ENCODE measurements around the gene OXNAD1.

Gene OXNAD1

DNA sequence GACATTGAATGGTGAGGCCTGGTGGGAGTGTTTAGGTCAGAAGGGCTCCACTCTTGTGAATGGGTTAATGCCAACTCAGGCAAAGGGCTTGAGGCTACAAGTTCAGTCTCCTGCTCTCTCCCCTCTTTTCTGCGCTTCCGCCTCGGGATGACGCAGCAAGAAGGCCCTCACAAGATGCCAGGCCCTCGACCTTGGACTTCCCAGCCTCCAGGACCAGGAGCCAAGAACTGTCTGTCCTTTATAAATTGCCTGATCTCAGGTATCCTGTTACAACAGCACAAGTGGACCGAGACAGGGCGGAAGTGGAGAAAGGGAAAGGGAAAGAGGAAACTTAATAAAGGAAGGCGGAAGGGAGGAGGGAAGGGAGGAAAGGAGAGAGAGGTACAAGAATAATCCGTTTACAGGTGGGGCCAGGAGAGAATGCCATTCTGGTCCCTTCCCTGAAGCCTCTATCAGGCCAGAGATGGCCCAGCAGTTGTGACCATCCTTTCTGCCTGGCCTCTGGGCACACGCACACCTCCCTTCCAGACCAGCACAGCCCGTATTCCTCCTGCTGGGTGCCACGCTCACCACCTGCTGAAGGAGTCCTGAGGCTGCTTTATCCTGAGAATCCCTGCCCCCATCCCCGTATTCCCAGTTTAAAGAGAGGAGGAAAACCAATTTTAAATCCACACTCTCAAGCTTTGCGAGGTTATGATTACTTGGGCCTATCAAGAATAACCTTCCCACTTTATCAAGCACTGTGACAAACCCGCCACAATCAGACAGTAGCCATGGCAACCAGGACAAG lies 64.2 kb downstream of the OXNAD1 start:
- DNase-seq, result peak; percentile 73

DNA sequence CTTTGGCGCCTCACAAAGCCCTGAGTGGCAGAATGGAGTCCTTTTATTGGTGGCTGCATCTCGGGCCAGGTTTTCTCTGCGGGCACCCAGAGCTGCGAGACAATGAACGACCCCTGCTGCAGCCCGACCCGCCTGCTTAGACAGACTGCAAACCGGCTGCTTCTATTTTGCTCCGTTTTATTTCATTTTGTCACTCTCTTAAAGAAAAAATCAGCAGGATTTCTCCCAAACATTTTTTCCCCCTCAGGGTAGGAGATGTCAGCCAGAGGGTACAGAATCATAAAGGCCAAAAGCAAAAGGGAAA lies 64.8 kb downstream of the OXNAD1 start:
- peak; percentile 87 for DNase-seq

DNA sequence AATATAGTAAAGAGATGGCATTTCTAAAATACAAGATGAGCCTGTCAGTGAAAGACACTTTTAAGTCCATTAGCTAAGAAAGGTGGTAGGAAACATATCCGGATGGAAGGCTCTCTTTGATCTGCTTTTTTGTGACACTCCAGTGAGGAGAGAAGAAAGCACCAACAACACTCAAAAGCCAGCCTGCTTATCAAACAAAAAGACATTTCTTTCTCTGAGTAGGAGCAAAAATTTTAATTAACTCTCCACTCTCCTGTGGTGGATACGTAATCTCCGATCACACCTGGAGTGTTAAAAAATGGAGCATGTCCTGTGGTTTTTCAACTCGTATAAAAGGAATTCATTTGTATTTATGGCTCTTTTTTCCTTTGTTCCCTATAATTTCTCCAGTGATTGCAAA lies 65.3 kb downstream of the OXNAD1 start:
- DNase-seq, result peak; percentile 44

DNA sequence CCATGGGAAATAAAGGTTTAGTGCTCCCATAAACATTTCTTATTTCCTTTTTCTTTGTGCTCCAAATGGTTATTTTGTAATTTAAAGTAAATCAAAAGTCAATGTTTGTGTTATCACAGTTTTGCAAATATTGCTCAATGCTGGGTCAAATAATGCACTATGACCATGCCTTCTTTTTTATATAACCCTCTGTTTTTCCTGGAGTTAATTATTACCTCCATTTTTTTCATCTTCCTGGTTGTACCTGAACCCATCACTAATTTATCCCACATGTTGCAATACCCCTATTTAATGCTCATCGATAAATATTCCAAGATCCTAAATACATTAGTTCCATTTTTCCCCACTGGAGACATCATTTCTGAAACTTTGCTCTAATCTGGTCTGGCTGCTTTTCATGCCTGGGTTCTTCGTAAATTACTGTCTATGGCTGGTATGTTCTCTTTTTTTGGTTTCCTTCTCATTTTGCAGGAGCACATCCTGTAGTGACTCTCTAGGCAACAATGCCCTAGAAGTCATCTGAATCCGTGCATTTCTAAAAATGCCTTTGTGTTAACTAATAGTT lies 66.4 kb downstream of the OXNAD1 start:
- DNase-seq, result no peak

DNA sequence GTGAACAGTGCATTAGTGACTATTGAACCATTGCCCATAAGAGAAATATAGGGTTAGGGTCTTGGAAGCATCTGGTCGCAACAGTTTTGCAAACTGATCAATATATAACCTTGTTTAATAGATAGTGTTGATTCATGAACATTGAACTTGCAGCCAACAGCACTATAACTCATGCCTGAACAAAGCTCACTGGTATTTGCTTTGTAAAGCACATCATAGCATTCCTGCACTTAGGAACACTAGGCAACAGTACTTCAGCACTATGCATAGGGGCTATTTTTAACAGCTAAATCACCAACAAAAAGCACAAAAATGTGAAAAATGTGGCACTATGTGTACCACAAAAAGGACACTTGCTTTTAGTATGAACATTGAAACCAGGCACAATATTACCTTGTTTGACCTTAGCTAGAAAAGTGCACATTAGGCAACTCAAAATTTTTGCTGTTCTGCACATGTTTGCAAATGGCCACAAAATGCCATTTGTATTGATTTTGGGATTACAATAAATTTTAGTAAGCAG lies 68.0 kb downstream of the OXNAD1 start:
- DNase-seq, result no peak

DNA sequence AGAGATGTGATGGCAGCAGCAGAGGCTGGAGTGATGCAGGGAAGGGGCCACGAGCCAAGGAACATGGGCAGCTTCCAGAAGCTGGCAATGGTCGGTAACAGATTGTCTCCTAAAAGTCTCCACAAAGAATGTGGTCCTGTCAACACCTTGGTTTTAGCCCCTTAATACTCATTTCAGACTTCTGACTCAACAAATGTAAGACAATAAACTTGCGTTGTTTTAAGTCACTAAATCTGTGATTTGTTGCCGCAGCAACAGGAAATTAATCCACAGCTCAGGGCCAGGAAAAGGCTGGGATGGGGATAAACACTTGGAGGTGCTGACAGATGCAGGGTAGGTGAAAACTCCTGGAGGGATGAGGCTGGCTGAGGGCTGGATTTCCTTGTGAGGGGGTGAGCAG lies 69.9 kb downstream of the OXNAD1 start:
- DNase-seq, result no peak

DNA sequence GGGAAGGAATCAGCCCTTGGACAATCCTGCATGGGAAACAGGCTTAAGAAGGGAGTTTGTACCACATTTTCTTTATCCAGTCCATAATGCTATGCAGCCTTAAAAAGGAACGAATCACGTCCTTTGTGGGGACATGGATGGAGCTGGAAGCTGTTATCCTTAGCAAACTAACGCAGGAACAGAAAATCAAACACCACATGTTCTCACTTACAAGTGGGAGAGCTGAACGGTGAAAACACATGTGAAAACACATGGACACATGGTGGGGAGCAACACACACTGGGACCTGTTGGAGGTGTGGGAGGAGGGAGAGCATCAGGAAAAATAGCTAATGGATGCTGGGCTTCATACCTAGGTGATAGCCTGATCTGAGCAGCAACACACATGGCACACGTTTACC lies 70.3 kb downstream of the OXNAD1 start:
- DNase-seq, result no peak

DNA sequence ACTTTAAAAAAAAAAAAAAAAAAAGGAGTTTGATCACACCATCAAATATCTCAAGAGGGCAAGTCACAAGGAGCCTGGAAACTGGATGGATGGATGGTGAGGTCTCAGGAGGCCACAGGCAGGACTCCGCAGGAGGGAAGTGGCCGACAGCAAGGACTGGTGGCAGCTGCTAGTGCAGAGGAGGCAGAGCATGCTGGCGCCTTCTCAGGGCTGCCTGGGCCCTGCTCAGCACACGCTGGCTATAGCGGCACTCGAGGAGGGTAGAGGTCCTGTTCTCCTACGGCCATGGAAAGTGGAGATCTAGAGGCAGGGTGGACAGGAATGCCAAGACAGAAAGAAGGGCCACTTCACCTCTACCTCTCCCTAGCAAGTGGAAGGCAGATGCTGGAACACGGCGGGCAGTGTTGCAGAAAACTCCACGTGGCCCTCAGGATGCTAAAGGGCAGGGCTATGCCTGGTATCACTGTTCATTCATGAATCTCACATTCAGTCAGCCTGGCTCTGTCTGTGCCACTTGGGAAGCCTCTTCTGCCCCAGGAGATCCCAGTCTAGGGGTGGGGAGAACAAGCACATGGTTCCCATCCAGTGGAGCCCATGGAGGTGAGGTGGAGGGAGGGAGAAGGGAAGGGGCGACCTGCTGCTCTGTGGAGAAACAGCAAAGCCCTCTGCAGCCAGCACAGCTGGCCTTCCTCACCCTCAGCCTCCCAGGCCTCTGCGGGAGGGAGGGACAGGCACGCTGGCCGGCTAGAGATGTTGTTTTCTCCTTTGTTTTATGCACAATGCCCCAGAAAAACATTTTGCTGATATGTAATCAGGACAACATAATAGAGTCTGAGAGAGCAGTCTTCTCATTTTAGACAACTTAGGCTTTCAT lies 71.0 kb downstream of the OXNAD1 start:
- DNase-seq, result no peak

DNA sequence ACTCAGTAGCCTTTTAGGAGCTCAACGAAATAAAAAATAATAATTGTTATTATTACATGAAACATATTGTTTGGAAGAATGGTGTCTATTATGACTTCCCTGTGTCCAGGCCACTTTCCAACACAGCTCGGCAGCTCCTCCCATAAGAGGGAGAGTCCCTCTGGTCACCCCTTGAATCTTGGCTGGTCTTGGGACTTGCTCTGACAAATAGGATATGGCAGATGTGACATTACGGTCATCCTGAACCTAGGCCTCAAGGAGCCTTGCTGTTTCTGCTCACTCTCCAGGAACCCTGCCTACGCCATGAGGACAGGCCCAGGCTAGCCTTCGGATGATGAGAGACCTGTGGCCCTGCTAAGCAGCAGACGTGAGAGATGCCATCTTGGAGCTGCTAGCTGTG lies 71.8 kb downstream of the OXNAD1 start:
- DNase-seq, result no peak

DNA sequence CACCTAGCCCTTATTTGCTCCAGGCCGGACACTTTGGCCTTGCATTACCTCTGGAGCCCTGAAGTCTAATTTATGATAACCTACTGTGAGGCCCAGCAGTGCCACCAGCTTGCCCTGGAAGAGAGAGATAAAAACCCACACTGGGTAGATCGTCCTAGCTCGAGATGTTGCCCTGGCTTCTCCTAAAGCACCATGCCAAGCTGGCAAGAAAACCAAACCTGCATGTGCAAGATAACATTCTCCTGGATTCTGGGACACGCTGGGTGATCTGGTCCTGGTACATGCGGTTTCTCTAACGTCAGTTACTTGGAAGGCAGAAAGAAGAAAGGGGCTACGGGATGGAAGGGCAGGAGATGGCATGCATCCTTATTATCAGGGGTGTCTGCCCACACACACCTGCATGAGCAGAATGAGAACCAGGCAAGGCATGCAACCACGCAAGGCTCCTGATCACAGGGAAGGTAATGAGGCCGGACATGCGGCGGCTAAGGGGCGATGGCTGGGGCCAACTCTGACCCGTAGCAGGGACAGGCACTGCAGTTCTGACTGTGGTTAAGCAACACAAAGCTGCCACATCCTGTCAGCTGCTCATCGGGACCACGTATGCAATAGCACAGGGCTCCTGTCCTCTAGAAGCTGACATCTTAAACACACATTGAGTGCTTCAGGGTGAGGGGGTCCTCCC lies 73.0 kb downstream of the OXNAD1 start:
- DNase-seq, result no peak

DNA sequence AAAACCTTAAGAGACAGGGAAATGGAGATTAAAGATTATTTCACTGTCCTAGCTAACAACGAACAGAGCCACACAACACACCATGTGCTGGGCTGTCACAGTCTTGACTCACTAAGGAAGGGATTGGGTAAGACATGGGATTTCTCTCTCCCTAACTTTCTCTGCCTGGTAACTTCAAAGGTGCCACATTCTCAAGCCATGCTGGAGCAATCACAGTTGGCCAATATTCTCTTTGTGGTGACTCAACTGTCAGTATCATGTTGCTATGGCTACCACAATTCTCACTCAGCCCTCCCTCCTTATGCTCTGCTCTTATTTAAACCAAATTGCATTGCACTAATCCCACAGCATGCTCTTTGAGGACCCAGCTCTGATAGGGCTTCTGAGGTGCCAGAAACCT lies 74.0 kb downstream of the OXNAD1 start:
- DNase-seq, result no peak

DNA sequence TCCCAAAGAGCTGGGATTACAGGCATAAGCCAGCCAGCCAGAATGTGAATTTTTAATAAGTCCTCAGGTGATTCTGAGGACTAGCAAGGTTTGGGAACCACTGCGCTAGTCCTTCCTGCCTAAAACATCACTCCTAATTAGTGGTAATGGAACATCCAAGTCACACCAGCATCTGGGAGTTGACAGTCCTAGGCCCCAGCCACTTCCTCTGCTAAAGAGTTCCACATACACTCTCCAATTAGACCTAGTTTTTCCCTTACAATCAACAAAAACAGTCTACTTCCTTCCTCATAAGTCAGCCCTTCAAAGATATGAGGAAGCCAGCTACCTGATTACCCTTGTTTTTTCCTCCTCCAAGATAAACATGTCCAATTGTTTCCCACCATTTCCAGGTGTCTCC lies 78.1 kb downstream of the OXNAD1 start:
- no peak for DNase-seq

DNA sequence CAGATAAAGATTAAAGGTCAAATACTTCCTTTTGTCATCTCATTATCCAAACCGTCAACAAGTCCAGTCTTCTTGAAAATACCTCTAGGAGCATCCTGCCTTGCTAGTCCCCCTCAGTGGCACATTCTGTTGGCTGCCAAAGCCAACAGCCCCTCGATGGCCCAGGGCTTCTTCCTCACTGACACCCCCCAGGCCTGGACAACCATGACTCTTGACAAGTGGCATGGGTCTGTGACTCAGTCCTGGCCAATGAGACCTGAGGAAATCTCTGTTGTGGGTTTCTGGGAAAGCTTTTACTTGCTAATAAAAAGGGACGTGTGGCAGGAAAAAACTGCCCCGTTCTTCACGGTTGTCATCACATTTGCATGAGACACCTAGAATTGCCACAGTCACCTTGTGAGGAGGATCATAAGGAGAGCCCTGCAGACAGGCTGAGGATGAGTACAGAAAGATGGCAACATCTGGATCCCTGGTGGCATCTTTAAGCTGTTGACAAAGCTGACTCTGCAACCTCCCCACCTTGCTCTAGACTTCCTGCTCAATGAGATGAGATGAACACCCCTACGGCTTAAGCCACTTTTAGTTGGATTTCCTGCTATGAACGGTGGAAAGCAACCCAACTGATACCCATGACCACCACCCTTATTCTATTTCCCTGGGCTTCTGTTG lies 81.5 kb downstream of the OXNAD1 start:
- no peak for DNase-seq

DNA sequence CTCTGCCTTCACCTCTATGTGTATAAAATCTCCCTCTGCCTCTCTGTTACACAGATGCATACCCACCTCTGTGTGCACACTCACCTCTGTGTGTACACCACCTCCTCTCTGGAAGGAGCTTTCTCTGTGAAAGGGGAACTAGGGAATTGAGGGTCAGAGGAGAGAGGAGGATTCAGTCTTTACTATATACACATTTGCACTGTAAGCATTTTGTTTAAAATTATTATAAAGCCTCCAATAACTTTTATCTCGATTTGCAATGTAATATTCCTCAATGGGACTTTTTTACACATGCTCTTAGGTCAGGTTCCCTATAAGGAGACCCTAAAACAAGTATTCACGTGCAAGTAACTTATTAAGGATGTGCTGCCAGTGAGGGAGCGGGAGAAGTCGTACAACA lies 82.5 kb downstream of the OXNAD1 start:
- no peak for DNase-seq

DNA sequence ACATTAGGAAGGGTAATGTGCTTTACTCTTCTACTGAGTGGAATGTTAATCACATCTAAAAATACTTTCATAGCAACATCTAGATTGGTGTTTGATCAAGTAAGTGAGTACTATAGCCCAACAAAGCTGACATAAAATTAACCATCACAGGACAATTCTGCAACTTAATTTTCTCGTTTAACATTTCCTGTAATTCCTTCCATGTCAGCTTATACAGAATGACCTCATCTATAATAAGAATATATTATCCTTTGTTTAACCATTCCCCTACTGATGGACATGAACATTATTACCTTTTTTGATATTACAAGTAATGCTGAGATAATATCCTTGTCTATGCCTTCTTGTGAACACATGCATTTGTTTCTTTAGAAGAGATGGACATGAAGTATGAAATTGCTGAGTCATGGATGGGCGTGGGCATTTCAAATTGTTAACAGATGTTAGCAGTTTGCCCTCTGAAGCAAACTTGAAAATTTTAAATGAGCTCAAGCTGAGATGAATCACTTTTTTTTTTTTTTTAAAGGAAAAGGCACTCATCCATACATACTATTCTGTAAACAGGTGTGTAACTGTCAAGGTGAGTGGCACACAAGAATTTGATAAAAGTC lies 85.1 kb downstream of the OXNAD1 start:
- DNase-seq, result no peak

DNA sequence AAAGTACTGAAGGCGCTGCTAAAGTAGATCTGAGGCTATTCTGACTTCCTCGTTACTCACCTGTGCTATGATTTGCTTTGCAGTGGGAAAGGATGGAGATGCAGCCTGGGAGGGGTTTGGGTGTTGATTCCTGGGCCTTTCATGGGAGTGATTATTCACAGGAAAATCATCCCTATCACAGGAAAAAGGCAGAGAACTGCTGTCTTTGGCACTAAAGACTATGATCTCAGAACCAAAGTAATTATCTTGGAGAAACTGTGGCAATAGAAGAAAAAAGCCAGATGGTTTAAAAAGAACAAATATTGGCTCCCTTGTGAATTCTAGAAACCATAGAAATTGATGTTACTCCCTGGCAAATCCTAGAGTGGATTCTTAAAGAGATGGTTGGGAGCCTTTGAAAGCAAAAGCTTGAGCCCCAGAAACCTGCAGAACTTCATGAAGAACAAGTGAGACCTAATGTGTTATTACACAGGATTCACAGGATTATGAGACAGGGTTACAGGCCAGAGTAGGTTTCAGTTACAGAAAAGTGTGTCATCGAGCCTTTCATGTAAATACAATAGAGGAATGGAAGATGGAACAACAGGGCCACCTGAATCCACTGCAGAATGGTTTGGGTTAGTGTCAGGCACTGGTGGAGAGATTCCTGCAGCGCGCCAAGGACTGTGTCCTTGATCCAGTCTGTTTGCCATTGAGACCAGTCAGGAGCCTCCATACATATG lies 85.7 kb downstream of the OXNAD1 start:
- DNase-seq, result no peak

DNA sequence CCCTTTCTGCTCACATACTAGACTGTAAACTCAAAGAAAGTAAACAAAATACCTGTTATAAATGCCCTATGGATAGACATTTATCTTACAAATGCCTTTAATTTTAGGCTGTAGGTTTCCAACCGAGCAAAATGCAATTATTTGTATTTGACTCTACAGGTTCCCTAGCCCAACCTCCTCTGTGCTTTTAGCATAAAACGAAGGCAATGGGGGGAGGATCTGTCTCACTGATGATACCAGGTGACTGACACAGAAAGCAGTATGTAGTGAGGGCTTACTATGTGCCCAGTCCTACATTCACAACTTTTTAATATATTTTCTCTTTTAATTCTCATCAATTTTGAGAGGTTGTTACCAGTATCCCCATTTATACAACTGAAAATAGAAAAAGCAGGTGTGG lies 87.4 kb downstream of the OXNAD1 start:
- no peak for DNase-seq

DNA sequence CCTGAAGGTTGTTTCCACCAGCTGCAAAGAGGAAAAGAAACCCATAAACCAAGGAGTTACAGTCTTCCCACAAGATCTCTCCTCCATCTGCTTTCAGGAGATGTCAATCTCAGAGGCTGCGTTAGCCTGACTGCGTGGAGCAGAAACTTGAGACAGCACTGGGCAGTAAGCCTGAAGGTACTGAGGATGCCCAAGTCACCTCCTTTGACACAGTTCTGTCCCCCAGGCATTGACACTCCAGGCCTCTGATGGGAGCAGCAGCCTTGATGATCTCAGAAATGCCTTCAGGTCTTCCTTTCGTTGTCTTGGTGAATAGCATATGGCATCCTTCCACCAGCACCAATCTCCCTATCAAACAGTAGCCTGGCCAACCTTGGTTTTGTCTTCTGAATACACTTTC lies 89.3 kb downstream of the OXNAD1 start:
- DNase-seq, result no peak
